GM18909 (cell line): ENCODE measurements around the gene CABP7.
"Not testable (repeated sequence)": the region's sequence is repeated elsewhere in the genome, so short reads cannot be mapped to it uniquely, and the experiment has no call there.

Source experiments
- ATAC-seq: cut with Tn5 transposase; IDR thresholded peaks from one replicate; pipeline ENCODE4 v1.9.1; 2021; ENCODE audit warnings: mild to moderate bottlenecking; ENCODE audit not compliant: unreplicated experiment, poor library complexity

Gene CABP7

DNA sequence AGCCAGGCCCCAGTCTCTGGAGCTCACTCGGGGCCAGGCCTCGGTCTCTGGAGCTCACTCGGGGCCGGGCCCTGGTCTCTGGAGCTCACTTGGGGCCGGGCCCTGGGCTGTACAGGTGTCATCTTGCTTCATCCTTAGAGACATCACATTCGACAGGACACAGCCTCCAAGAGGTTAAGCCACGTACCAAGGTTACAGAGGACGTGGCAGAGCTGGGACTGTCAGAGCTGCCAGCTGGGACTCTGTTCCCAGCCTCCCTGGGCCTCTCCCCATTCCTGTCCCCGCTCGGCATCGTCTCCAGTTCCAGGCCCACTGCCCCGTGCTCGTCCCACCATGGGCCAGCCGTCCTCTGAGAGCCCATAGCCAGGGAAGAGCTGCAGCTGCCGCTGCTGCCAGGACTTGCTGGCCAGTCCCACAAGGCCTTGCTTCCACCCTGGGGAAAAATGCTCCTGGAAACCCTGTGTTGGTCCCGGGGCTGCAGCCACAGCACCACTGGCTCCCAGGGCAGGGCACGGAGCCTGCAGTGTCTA lies 19.6 kb downstream of the CABP7 start:
- no peak for ATAC-seq

DNA sequence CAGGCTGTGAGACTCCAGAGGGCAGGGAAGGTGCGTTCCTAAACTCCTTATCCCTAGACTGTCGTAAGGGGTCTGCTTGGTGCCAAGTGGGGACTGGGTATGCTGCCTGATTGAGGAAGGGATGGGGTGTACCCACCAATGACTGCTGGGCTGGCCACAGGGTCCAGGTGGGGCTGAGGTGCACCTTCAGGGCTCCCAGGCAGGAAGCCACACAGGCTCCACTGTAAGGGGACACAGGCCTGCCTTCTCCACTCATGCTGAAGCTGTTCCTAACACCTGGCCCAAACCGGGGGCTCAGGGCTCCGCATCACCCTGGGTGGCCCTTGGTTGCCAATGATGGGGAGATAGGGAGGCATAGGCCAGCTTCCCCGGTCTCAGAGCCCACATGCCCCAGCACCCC lies 20.4 kb downstream of the CABP7 start:
- no peak for ATAC-seq

- ATAC-seq: no peak
Observed at GRCh38 chr22:29741926-29742325, 22.1 kb downstream of the CABP7 start.

DNA sequence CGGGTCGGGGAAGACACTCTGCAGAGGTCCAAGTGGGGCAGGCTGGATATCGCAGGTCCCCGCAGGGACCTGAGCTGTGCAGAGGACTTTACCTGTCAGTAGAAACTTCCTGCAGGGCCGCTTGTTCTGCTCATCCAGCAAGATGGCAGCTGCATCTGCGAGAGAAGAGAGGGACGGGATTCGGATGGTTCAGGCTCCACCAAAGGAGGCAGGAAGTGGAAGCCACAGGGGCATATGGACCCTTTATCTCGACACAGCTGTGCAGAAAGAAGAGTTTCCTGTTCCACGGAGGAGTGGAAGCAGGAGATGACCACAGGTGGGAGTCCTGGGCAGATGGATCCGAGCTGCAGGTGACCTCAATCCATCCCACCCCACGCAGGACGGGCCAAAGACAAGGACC lies 22.5 kb downstream of the CABP7 start:
- no peak for ATAC-seq

DNA sequence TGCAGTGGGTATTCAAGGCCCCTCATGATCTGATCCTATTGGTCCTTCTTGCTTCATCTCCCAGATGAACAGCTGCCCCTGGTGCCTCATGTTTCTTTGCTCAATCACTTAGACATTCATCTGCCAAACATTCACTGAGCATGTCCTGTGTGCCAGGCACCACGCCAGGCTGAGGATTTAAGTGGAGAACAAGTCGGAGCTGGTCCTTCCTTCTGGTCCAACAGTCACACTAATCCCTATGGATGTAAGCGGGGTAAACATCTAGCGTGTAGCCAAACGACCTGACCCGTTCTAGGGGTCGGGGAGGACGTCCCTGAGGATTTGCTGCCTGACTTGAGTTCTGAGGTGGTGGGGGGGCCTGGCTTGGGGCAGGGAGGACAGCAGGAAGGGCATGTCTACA lies 25.1 kb downstream of the CABP7 start:
- no peak for ATAC-seq

- ATAC-seq: no peak
Observed at GRCh38 chr22:29747832-29748231, 28.0 kb downstream of the CABP7 start.

GRCh38 chr22:29748248-29748893 lies 28.6 kb downstream of the CABP7 start:
- no peak for ATAC-seq

DNA sequence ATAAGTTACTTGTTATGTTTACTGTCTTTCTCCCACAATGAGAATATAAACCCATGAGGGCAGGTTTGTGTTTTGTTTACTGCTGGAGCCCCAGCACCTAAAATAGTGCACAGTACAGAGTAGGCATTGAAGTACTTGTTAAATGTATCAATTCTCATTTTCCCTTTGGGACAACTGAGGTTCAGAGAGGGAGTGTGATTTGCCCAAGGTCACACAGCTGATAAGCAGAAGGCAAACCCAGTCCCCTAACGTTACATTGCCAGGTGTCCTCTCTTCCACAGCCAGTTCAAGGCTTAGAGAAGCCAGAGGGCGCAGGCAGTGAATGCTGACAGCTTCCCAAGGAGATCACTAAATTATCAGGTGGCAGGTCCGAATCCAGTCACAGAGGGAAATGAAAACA lies 30.2 kb downstream of the CABP7 start:
- ATAC-seq: no peak

DNA sequence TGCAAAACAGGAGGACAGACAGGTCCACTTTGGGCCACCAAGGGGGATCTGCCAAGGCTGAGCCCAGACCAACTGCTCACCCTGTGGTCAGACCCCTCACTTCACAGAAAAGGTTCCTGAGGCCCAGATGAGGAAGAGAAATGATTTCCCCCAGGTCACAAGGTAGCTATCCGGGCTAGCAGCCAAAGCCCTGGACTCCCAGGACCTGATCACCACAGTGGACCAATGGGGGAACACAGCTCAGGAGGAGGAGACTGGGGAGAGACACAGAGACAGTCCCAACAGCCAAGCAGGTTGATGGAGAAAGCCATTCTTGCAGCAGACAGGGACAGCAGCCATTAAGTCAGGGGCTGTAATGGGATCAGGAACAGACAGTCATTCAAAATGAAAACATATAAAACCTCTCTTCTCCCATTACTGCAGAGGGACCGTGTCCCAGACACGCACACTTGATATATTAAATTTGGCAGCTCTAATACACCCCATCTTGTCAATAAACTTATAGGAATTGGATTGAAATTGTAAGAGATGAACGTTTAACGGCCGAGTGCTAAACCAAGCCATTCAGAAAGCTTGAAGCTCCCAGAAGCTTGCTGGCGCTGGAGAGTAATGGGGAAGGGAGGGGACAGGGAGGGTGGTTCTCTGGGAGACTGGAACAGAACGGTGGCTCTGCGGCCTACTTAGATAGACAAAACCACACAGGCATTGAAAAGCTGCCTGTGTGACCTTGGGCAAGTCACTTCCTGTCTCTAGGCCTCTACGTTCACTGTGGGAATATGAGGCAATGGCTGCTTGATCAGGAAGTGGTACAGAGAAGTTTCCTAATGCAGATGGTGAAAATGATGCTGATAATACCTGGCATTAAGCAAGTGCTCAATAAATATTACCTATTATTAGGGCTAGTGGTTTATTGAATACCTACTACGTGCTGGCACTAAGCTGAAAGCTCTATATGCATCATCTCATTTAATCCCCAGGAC lies 31.0 kb downstream of the CABP7 start:
- ATAC-seq: no peak

DNA sequence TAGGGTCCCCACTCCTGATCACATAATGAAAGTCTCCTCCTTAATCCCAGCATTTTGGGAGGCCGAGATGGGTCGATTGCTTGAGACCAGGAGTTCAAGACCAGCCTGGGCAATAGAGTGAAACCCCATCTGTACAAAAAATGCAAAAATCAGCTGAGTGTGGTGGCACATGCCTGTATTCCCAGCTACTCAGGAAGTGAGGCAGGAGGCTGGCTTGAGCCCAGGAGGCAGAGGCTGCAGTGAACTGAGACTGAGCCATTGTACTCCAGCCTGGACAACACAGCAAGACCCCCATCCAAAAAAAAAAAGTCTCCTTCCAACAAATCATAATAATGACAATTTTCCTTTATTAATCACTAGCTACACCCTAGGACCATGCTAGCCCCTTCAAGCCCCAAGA lies 31.9 kb downstream of the CABP7 start:
- no peak for ATAC-seq

DNA sequence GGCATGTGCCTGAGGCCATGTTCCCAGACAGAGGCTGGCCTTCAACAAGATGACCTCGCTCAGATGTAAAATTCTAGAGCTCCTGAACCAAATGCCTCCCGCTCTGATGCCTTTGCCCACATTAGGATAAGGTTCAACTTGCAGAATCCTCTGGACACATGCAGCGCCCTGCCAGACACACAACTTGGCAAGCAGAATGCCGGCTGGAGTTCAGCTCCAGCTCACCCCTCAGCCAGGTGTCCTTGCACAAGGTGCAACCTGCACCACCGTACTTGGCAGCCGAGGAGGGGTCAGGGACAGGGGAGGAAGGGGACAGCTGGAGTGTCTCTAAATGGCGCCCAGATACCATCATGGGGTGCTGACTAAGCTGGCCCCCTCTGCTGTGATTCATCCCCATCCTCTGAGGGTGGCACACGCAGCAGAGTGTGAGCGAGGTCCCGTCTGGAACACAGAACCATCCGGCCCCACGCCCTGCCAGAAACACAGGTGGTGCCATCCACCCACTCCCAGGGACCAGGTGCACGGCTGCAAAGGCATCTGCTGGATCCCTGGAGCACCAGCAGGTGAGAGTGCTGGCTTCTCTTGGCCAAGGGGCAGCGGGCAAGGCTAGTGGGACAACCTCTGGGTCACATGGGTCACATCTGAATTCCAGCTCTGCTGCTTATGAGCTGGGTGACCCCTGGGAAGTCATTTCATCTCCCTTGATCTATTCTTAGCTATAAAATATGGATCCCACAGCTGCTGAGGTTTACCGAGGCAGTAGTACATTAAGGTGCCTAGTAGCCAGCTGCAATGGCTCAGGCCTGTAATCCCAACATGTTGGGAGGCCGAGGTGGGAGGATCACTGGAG lies 34.2 kb downstream of the CABP7 start:
- no peak for ATAC-seq

GRCh38 chr22:29754658-29755395 lies 35.0 kb downstream of the CABP7 start:
- not testable (repeated sequence) for ATAC-seq

DNA sequence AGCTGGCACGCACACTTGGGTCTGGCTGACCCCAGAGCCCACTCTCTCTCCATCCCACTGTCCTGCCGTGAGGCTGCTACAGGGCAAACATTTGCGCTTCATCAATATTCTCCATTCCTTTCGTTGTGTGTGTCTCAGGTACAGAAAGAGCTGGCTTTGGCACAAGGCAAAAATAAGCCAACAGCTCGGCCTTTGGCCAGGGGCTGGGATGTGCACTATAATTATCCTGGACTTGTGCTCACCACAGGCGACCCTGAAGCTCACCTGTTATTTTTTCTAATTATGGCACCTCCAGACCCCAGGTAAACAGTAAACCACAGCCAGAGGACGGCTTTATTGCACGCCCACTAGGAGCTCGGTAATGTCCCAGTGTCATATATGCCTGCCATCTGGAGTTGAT lies 36.1 kb downstream of the CABP7 start:
- ATAC-seq: no peak

- ATAC-seq: no peak
Observed at GRCh38 chr22:29756341-29756740, 36.5 kb downstream of the CABP7 start.

DNA sequence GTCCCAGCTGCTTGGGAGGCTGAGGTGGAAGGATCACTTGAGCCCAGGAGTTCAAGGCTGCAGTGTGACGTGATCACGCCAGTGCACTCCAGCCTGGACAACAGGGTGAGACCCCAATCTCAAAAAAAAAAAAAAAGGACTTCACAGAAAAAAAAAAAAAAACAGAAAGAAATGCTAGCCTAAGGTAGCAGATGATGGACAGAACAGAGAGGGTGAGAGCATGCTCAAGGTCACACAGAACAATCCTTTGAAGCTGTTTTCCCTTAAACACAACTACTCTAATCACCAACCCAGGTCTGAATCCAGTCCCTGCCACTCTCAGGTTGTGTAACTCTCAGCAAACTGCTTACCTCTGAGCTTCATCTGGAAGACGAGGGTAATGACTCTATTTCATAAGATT lies 37.3 kb downstream of the CABP7 start:
- no peak for ATAC-seq

DNA sequence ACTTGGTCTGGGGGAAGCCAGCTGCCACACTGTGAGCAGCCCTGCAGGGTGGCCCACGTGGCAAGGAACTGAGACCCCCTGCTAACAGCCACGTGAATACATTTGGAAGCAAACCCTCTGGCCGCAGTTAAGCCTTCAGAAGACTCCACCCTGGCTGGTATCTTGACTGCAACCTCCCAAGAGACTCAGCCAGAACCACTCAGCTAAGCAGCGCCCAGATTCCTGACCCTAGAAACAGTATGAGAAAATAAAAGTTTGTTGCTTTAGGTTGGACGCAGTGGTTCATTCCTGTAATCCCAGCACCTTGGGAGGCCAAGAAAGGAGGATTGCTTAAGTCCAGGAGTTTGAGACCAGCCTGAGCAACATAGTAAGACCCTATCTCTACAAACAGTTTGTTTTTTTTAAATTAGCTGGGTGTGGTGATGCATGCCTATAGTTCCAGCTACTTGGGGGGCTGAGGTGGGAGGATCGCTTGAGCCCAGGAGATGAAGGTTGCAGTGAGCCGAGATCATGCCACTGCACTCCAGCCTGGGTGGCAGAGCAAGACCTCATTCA lies 38.3 kb downstream of the CABP7 start:
- no peak for ATAC-seq

DNA sequence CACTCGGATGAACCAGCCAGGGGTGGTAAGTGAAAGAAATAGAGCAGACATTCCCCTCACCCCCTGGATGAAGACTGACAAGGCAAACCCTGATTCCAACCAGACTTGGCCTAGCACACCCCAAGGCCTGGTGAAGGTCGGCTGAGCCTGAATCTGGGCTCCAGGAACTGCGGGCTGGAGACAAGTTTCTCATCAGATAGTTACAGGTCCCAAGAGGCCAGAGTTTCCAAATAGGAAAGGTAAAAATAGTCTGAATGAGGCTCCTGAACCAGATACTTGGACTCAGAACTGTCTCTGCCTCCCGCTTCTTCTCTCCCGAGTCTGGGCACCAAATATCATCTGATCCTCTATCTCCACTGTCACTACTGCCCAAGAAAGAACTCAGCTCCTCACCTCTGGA lies 39.2 kb downstream of the CABP7 start:
- no peak for ATAC-seq

DNA sequence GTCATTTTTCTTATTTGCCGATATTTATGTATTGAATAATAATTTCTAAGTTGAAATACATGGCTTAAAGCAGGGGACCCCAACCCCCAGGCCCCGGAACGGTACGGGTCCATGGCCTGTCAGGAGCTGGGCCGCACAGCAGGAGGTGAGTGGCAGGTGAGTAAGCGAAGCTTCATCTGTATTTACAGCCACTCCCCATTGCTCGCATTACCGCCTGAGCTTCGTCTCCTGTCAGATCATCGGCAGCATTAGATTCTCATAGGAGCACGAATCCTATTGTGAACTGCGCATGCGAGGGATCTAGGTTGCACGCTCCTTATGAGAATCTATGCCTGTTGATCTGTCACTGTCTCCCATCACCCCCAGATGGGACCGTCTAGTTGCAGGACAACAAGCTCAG lies 42.5 kb downstream of the CABP7 start:
- no peak for ATAC-seq

GRCh38 chr22:29765905-29766631 lies 46.3 kb downstream of the CABP7 start:
- ATAC-seq: peak; percentile 31
